Measurements from ENCODE around the gene LAMC3. TPM values are rescaled to one million over a fixed set of nuclear protein-coding genes. Genes with fewer than 3 reads are reported as not detected.

Gene LAMC3
- total RNA-seq, 1 experiment from 2014 or later = not detected

DNA sequence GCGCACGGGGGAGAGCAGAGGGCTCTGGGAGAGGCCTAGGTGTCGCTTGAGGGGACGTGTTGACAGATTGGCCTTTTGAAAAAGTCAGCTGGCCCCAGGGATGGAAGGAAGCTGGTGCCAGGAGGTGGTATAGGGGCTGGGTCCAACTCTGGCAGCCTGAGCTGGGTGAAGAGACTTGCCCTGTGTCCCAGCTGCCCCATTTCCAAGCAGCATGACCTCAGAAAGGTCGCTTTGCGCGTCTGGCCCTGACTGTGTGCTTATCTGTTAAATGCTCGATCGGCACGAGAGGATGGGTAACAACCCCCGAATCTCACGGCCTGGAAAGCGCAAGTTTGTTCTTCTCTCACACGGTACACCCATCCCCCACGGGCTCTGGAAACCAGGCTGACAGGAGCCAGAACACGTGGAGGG lies 31.2 kb upstream of the LAMC3 start:
- no peak for DNase-seq (ENCODE audit: low read depth)

DNA sequence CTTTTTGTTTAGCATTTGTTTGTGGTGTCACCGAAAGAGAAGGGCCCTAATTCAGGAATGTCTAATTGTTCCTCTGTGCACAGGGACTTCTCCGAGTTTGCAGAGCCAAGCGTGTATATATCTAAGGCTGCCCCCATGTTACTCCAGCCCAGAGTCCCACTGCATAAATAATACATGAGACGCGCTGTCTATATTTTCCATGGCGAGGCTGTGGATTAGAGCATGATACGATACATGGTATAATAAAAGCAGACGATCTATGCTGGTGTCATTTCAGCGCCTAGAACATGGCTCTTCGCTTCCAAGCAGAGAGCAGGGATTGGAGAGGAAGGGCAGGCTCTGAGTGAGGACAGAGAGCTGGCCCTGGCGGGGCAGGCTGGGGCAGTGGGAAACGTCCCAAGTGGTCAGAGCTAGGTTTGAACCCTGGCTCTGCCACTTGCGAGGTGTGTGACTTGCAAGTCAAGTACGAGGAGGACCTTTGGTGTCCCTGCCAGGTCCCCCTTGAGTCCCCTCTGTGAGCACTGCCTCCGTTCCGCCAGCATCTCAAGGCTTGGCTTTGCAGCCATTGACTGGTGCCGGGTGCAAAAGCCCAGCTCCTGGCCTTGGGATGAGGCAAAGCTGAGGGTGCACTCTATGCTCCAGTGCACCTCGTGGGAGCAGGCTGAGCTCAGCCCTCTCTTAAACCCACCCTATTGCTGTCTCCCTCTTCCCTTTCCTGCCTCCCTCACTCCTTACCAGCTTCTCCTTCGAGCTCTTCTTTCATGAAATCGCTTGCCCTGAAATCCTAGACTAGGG lies 29.2 kb upstream of the LAMC3 start:
- no peak for DNase-seq (ENCODE audit: low read depth)

DNA sequence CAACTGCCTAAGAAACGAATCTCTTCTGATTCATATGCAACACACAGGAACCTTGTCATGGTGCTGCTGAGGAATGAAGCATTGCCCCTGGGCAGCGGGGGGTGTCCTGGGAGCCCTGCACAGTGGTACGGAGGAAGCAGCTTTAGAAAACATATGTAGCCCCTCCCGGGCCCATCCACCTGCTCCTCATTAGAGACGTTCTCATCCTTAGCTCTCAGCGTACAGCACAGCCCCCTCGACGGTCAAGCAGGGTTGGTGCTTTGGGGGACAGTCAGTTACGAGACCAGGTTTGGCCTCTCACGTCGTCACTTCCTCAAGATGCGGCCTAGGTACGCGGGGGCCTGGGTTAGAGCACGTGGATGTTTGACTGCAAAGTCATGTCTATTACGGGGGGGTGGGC lies 28.4 kb upstream of the LAMC3 start:
- no peak for DNase-seq (ENCODE audit: low read depth)

DNA sequence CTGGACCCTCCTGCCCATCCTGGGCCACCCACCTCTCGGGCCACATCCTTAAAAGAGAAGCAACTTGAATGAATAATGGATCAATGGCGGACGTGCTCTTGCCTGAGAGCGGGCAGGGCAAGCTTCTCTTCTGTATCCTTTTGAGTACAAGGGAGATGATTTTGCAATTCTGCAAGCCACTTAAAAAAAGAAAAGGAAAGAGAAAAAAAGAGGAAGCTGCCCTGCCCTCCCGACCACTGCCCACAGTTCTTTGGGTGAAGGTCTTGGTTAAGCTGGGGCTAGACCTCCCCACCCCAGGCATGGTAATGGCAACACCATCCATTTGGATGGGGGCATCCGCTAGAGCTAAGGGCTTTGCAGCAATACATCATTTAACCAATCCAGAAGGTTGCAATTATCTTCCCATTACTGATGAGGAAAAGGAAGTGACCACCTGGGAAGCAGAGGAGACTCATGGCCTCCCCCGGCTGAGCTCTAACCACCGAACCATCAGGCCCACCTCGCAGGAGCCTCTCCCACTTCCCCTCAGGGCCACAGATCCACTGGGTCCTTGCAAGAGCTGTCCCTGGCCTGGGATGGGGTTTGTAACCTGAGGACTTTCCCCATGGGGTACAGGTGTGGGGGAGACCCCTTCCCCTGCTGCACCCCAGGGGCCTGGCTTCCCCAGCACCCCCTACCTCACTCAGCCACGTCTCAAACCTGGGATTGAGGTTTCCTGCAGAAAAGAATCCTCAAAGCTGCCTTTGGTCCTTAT lies 27.8 kb upstream of the LAMC3 start:
- no peak for DNase-seq (ENCODE audit: low read depth)

DNA sequence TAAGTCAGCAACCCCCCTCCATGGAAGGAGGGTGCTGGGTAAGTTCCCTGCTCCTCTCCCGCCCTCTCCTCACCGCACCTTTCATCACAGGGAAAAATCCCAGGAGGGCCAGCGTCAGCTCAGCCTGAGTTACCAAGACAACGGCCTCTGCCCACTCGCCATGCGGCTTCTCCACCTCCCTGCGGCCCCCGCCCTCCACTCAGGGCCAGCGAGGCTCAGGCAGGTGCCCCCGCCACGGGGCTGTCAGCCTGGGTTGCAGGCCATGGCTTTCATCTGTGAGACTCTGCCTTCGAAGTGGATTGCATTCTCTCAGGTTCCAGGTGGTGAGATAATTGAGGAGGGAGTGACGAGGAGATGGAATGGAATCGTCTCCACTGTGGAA lies 27.2 kb upstream of the LAMC3 start:
- DNase-seq (ENCODE audit: low read depth) = no peak

DNA sequence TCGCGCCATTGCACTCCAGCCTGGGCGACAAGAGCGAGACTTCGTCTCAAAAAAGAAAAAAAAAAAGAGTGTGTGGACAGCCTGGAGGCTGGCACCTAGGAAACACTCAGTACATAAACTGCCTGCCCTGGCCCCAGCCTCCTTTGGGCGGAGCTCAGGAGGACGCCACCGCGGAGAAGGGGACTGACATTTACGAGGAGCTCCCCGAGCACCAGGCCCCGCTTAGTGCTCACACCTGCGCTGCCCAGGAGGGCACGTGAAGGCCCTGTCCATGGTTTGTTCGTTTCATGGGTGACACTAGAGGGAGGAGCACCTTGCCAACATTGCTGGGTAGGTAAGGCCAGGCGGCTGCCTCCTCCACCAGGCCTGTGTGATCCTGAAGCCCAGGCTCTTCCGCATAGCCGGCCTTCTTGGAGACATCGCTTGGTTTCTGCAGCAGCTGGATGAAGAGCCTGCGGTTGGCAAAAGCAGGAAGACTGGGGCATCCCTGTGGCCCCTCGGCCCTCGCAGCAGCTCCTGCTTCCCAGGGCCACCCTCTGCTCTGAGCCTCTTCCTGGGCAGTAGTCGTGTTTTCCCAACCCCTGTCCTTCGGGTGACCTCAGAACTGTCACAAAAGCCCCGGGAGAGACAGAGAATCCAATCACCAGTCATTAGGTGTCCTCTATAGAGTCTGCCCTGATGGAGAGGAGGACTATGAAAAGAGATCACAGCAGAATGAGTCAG lies 26.2 kb upstream of the LAMC3 start:
- DNase-seq (ENCODE audit: low read depth) = no peak

DNA sequence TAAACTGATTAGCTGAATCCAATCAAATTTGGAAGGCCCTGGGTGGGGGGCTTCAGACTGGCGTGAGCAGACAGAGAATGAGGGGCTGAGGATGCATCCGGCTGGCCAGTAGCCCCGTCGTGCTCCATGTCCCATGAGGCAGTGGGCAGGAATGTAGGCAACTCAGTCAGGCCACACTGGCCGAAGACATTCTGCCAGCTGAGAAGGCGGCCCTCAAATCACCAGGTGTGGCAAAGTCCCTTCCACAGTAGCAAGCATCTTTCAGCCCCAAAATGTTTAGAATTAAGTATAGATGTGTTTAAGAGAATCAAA lies 25.7 kb upstream of the LAMC3 start:
- no peak for DNase-seq (ENCODE audit: low read depth)

DNA sequence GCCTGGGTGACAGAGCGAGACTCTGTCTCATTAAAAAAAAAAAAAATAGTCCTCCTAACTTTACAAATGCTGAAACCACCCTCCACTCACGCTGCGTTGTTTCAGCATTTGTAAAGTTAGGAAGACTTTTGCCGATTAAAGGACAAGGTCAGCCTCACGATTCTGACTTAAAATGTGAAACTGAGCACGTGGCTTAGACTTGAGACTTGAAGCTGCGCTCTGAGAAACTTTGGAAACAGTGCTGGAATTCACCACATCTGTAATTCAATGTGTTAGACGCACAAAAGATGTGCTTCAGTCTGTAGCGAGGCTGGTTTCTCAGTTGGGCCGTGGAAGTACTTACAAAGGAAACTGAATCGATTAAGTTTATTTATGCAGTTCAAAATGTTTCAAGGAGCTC lies 25.0 kb upstream of the LAMC3 start:
- no peak for DNase-seq (ENCODE audit: low read depth)

DNA sequence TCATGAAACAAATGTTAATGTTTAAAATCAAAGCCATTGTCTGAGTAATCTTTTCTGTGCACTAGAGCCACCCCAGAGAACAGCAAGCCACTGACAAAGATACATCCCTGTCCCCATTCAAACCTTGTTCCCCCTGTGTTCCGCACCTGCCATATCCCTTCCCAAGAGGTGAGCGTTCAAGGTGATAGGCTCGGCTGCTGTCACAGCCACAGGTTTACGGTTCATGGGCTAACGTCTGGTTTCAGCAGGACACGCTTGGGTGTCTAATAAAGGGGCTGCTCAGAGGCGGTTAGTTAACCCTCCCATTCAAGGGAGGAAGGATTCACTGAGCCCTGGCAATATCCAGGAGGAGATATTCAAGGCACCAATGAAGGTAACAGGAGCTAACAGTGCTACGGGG lies 24.5 kb upstream of the LAMC3 start:
- no peak for DNase-seq (ENCODE audit: low read depth)

DNA sequence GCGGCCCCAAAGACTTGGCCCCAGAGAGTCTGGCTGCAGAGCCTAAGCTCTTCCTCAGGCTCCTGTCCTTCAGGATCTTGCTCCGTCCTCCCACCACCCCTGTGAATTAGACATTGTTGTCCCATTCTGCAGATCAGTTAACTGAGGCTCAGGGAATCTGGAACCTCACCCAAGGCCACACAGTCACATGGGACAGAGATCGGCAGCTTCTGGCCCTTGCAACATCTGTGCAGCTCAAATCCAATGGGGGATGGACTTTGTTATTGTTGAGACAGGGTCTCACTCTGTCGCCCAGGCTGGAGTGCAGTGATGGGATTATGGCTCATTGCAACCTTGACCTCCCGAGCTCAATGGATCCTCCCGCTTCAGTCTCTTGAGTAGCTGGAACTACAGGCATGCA lies 23.9 kb upstream of the LAMC3 start:
- no peak for DNase-seq (ENCODE audit: low read depth)

DNA sequence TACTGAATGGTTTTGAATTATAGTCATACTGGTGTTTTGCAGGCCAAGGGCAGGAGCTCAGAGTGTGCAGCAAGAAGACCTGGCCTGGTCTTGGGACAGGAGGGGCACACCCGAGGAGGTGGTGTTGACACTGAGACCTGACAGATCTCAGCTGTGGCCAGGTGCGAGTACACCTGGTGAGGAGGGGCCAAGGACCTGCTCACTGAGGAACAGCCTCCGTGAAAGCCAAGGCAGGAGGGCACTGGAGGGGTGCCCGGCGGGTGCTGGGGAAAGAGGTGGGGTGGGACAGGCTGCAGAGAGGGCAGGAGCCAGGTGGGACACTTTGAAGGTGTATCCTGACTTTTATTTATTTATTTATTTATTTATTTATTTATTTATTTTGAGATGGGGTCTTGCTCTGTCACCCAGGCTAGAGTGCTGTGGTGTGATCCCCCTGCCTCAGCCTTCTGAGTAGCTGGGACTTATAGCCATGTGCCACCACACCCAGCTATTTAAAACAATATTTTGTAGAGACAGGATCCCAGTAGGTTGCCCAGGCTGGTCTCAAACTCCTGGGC lies 23.3 kb upstream of the LAMC3 start:
- DNase-seq (ENCODE audit: low read depth) = no peak

DNA sequence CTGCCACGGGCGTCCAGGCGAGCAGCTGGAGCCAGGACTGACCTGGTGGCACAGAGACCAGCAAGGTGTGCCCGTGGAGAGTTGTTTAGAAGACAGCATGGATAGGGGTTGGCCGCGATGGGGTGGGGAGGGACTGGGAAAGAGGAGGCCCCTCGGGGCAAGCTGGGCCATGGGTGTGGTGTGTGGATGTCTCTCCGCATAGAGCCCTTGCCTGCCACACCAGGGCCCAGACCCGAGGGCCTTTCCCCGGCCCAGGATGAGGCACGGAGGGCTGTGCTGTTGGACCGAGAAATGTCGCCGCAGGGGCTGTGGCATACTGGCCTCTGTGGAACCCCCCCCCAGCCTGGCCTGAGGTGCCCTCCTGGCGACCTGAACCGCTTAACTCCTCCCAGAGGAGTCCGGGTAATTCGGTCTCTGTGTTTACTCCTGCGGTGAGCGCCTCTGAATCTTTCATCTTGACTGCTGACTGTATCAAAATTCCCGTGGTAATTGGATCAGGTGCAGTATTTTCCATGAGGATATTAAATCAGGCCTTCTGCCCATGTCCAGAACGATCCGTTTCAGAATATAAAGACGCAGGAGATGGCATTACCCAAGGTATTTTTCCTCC lies 22.5 kb upstream of the LAMC3 start:
- no peak for DNase-seq (ENCODE audit: low read depth)

DNA sequence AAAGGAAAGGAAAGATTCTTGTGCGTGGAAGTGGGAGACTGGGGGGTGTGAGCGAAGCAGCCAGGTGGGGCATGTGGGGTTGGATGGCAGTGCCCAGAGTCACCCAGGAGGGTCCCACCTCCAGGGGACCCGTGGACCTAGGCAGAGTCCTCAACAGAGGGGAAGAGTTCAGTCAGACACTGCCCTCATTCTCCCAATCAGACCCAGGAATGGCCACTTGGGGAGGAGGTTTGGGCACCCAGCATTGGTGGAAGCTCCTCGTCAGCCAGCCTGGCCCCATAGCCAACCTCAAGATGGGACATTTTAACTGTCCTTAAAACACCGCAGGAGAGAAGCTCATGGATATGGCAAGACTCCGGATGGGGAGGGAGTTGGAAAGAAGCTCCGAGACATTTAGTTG lies 21.9 kb upstream of the LAMC3 start:
- no peak for DNase-seq (ENCODE audit: low read depth)

DNA sequence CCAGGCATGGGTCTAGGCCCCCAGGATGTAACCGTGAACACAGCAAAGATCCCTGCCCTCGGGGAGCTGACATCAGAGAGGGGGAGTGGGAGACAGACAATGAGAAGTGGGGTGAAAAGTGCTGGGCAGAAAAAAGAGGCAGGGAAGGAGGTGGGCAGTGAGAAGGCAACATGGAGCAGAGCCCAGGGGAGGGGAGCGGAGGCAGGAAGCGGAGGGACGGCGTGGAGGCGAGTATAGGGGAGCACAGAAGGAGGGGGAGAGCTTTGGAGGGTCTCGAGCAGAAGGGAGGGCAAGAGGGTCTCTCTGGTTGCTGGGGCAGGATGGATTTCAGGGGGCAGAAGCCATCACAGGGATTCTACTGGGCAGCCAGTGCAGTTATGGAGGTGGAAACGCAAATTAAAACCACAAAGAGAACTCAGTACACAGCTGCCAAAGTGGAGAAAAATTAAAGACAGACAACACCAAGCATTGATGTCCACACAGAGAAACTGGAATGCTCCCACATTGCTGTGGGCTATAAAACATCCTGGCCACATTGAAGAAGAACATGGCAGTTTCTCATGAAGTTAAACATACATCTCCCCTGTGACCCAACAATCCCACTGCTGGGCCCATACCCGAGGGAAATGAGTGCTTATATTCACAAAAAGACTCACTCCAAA lies 21.1 kb upstream of the LAMC3 start:
- DNase-seq (ENCODE audit: low read depth) = no peak

DNA sequence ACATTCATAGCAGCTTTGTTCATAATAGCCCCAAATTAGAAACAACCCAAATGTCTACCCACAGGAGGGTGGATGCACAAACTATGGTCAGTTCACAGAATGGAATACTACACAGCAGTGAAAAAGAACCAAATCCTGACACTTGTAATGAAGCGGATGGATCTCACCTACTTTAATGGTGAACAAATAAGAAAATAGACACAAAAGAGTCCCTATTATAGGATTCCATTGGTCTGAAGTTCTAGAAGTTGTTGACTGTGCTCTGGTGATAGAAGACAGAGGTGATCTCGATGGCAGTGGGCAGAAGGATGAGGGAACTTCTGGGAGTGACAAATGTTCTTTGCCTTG lies 20.6 kb upstream of the LAMC3 start:
- no peak for DNase-seq (ENCODE audit: low read depth)

DNA sequence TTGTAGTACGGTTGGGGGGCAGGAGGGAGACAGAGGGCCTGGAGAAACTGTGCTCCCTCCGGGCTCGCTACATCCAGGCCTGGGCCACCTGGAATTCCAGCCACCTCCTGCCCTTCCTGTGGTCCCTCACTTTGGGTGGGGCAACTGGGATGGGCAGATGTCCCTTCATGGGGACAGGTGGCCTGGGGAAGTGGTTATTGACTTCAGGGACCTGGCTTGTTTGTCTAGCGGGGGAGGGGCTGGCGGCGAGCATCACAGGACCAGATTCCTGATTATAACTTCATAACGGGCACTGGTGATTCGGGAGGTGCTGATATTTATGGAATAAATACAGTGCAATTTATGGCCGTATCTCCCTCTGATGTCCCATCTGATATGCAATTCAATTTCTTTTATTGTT lies 20.1 kb upstream of the LAMC3 start:
- DNase-seq (ENCODE audit: low read depth) = no peak

DNA sequence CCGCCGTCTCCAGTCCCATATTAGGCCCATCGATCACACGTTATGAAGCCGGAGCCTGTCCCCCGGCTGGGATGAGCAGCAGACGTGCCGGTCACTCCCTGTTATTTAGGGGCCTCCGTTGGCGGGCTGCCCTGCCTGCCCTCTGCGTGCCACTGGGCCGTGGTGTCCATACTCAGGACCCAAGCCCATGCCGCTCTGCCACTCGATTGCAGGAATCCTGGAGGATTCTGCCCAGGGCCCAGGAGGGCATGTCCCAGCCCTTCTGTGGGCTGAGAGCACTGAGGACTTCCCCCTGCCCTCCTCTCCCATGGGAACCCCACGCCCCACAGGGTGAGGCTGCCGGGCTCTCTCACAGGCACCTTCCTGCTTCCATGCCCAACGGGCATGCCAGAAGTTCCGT lies 19.6 kb upstream of the LAMC3 start:
- DNase-seq (ENCODE audit: low read depth) = no peak

DNA sequence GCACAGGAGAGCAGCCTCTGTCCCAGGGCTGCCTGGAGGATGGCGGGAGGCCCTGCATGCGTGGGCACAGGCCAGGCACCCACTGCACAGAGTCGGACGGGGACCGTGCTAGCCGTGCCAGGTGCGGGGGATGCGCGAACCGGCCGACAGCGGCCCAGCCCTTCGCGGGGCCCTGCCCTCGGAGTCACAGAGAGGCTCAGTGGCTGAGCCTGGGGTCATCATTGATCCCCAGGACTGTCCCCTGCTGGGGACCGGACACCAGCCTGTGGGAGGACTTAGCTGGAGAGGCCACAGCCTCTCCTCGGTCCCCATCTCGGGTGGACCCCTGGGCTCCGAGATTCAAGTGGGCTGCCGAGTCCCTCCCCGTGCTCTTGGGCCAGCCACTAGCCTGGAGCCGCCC lies 19.1 kb upstream of the LAMC3 start:
- no peak for DNase-seq (ENCODE audit: low read depth)

DNA sequence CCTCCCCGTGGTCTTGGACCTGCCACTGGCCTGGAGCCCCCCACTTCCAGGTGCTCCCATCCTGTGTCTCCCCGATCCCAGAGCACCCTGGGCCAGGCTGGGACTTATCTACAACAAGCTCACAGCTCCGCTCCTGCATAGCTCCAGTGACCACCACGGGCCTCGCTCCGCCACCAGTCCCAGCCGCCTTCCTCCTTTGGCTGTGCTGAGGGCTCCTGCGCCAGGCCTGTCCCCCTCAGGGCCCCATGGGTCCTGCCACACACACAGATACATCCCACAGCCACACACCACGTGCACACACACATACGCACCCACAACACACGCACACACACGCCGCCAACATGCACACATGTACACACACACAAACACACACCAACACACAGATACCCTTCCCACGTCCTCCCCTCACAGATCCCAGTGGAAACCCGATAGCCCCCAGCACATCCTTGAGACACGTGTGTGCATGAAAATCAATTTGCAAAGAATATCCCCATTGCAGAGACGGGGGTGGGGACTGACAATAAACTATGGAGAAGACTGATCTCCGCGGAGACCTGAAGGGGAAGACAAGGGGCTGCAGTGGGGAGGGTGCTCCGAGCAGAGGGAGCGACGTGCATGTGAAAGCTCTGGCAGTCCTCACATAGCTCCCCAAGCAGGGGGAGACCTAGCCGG lies 18.5 kb upstream of the LAMC3 start:
- DNase-seq (ENCODE audit: low read depth) = no peak

DNA sequence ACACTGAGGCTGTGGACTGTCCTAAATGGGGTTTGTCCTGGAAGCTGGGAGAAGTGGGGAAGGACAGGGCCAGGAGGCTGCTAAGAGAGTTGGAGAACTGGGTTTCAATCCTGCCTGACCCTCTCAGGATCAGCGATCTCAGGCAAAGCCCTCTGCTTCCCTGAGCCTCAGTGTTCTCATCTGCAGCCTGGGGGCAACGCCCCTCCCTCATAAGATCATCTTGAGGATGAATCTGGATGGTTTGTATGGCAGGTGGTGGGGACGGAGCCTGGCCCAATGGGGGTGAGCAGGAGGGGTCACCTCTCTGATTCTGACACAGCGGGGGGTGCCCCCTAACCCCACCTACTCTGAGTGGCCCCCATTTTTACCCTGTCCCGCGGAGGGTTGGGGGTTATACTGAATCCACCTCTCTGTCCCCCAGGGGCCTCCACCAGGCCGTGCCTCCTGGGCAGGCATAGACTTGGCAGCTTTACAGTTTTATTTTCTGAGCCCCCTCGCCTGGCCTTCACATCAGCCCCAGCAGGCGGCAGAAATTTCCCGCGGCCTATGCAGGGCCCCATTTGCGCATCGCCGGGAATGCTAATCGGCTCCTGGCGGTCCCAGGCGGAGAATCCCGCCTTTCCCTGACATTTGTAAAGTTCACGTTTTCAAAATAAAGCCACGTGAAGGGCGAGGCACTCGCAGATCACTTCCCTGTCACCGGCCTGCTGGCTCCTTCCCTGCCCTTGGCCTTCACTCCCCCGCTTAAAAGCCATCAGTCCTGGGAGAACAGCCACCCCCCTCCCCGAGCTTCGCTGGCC lies 17.8 kb upstream of the LAMC3 start:
- no peak for DNase-seq (ENCODE audit: low read depth)
